Astrocyte (in vitro differentiated cells and primary cell): ENCODE measurements around the gene RAB4A. TPM values are rescaled to one million over a fixed set of nuclear protein-coding genes. Genes with fewer than 3 reads are reported as not detected.

Experiments used
- DNase-seq: peaks from one replicate; pipeline ENCODE4 v3.0.0-alpha.2; 2010; ENCODE audit warnings: low read depth
- FAIRE-seq: peaks from 2 replicates; lab custom pipeline; 2011; peaks lifted over from hg19 to GRCh38; lab: Jason Lieb, UNC
- H2AFZ ChIP-seq: 2 replicates; pipeline ENCODE4 v1.6.0; 2012; ENCODE audit warnings: low read depth, low read length, inconsistent platforms
- H3K27ac ChIP-seq: 2 replicates; pipeline ENCODE4 v1.5.1; 2011; ENCODE audit warnings: low read depth, low read length, inconsistent platforms
- H3K27me3 ChIP-seq: 2 replicates; pipeline ENCODE4 v1.6.0; 2011; ENCODE audit warnings: low read length, inconsistent platforms; ENCODE audit not compliant: insufficient read depth
- H3K36me3 ChIP-seq: 2 replicates; pipeline ENCODE4 v1.5.1; 2011; ENCODE audit warnings: low read length, inconsistent platforms; ENCODE audit not compliant: insufficient read depth
- H3K4me1 ChIP-seq: 2 replicates; pipeline ENCODE4 v1.5.1; 2011; ENCODE audit warnings: low read length, inconsistent platforms; ENCODE audit not compliant: insufficient read depth
- H3K4me2 ChIP-seq: 2 replicates; pipeline ENCODE4 v1.6.0; 2012; ENCODE audit warnings: low read length, inconsistent platforms
- H3K4me3 ChIP-seq: 2 replicates; pipeline ENCODE4 v1.5.1; 2011; ENCODE audit warnings: low read depth, mild to moderate bottlenecking, low read length, inconsistent platforms; ENCODE audit not compliant: insufficient read depth
- H3K79me2 ChIP-seq: 2 replicates; pipeline ENCODE4 v1.6.0; 2012; ENCODE audit warnings: mild to moderate bottlenecking, low read length, inconsistent platforms; ENCODE audit not compliant: insufficient read depth
- H3K9ac ChIP-seq: 2 replicates; pipeline ENCODE4 v1.6.0; 2012; ENCODE audit warnings: mild to moderate bottlenecking, low read length, inconsistent platforms
- H3K9me3 ChIP-seq: 2 replicates; pipeline ENCODE4 v1.5.1; 2012; ENCODE audit warnings: low read depth, mild to moderate bottlenecking, low read length, inconsistent platforms; ENCODE audit not compliant: insufficient read depth
- H4K20me1 ChIP-seq: 2 replicates; pipeline ENCODE4 v1.6.0; 2012; ENCODE audit warnings: low read length, inconsistent platforms; ENCODE audit not compliant: insufficient read depth
- H3K27ac Mint-ChIP-seq: one replicate; pipeline ENCODE4 v1.8.0; 2021; ENCODE audit warnings: mild to moderate bottlenecking, mixed read lengths; ENCODE audit not compliant: unreplicated experiment
- H3K27me3 Mint-ChIP-seq: one replicate; pipeline ENCODE4 v1.8.0; 2021; ENCODE audit warnings: low read depth, mixed read lengths; ENCODE audit not compliant: unreplicated experiment
- H3K36me3 Mint-ChIP-seq: one replicate; pipeline ENCODE4 v1.8.0; 2021; ENCODE audit warnings: low read depth, mixed read lengths; ENCODE audit not compliant: unreplicated experiment
- H3K4me1 Mint-ChIP-seq: one replicate; pipeline ENCODE4 v1.8.0; 2021; ENCODE audit warnings: low read depth, mixed read lengths; ENCODE audit not compliant: unreplicated experiment
- H3K4me3 Mint-ChIP-seq: one replicate; pipeline ENCODE4 v1.8.0; 2021; ENCODE audit warnings: mild to moderate bottlenecking, moderate library complexity, mixed read lengths; ENCODE audit not compliant: unreplicated experiment
- H3K9me3 Mint-ChIP-seq: one replicate; pipeline ENCODE4 v1.8.0; 2021; ENCODE audit warnings: mild to moderate bottlenecking, mixed read lengths; ENCODE audit not compliant: unreplicated experiment
- EZH2 ChIP-seq: IDR thresholded peaks from 2 replicates; pipeline ENCODE4 v1.6.1; 2012; ENCODE audit warnings: mild to moderate bottlenecking, low read length, inconsistent platforms; ENCODE audit not compliant: insufficient read depth
- total RNA-seq: library from RNA; stranded (reverse); gene quantifications from 2 replicates; pipeline ENCODE4 v1.2.1, GENCODE V29; 2021
- TF ChIP-seq, protein P1 (sequence below): IDR thresholded peaks from 2 replicates; pipeline ENCODE4 v1.5.1; 2011; ENCODE audit warnings: low read depth, mild to moderate bottlenecking, inconsistent platforms, low read length, moderate library complexity; ENCODE audit not compliant: insufficient read depth

Gene RAB4A
- total RNA-seq, 1 donor from 2014 or later, result 58.6 TPM

DNA sequence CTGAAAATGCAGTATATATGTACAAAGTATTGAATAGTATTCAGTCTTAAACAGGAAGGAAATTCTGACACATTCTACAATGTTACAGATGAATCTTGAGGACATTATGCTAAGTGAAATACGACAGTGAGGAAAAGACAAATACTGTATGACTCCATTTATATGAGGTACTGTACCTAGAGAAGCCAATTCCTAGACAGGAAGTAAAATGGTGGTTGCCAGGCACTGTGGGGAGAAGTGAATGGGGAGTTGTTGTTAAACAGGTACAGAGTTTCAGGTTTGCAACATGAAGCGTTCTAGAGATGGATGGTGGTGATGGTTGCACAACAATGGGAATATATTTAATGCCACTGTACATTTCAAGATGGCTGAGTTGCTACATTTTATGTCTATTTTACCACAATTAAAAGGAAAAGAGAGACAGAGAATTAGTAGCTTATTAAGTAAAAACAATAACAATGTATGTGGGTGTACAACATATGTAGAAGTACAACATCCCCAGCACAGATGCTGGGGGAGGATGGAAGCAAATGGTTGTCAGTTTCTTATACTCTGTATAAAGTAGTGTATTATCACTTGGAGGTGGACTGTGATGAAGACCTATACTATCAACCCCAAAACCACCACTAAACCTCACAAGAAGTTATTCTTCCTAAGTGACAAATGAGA lies 3.9 kb upstream of the RAB4A start:
- no peaks in the 10 kb centered on the region for H3K27me3 Mint-ChIP-seq
- no peak overlapping the region for H3K4me3 Mint-ChIP-seq
- H3K36me3 Mint-ChIP-seq, result peaks cover 4% of the 10 kb centered on the region
- DNase-seq (no peak), FAIRE-seq (no peak)
- H3K4me1 ChIP-seq, result no peaks in the 10 kb centered on the region
- no peaks in the 10 kb centered on the region for H3K36me3 ChIP-seq
- no peak overlapping the region for H3K4me2 ChIP-seq
- no peaks in the 10 kb centered on the region for H3K27me3 ChIP-seq
- no peaks in the 10 kb centered on the region for H3K4me1 Mint-ChIP-seq
- no peak overlapping the region for H2AFZ ChIP-seq
- no peak overlapping the region for H3K27ac ChIP-seq
- no peak overlapping the region for H3K9ac ChIP-seq
- H3K79me2 ChIP-seq, result peaks cover 6% of the 10 kb centered on the region
- no peak overlapping the region for H3K4me3 ChIP-seq
- peaks cover 6% of the 10 kb centered on the region for H3K9me3 Mint-ChIP-seq
- H3K27ac Mint-ChIP-seq, result no peak overlapping the region
- no peak for TF ChIP-seq EZH2
- TF ChIP-seq, protein P1, sequence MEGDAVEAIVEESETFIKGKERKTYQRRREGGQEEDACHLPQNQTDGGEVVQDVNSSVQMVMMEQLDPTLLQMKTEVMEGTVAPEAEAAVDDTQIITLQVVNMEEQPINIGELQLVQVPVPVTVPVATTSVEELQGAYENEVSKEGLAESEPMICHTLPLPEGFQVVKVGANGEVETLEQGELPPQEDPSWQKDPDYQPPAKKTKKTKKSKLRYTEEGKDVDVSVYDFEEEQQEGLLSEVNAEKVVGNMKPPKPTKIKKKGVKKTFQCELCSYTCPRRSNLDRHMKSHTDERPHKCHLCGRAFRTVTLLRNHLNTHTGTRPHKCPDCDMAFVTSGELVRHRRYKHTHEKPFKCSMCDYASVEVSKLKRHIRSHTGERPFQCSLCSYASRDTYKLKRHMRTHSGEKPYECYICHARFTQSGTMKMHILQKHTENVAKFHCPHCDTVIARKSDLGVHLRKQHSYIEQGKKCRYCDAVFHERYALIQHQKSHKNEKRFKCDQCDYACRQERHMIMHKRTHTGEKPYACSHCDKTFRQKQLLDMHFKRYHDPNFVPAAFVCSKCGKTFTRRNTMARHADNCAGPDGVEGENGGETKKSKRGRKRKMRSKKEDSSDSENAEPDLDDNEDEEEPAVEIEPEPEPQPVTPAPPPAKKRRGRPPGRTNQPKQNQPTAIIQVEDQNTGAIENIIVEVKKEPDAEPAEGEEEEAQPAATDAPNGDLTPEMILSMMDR, result no peak
- no peaks in the 10 kb centered on the region for H3K9me3 ChIP-seq
- H4K20me1 ChIP-seq, result peaks cover 4% of the 10 kb centered on the region

DNA sequence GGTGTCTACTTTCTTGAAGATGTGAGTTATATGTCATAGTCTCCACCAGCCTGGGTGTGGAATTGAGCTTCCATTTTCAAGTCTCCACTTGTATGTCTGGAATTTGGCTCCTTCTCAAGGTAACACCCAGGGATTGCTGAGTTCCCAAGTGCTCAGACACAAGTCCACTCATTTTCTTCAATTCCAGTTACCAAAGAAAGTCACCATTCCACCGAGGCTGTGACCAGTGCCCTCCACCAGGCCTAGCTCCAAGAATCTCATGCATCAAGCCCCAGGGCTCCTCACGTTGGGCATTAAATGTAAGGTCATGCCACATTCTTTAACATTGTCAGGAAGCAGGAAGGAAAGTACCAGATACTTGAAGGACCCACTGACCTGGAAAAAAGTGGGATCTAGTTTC lies 2.4 kb upstream of the RAB4A start:
- Histone ChIP-seq H3K27me3 (no peaks in the 10 kb centered on the region), H4K20me1 (peaks cover 20% of the 10 kb centered on the region), H3K36me3 (no peaks in the 10 kb centered on the region), H3K4me3 (no peak overlapping the region), H3K27ac (no peak overlapping the region), H3K4me2 (no peak overlapping the region), H2AFZ (no peak overlapping the region), H3K9me3 (no peaks in the 10 kb centered on the region), H3K9ac (no peak overlapping the region), H3K79me2 (peaks cover 22% of the 10 kb centered on the region), H3K4me1 (peaks cover 9% of the 10 kb centered on the region)
- DNase-seq, result peak; percentile 49
- FAIRE-seq, result no peak
- Mint-ChIP-seq H3K9me3 (peaks cover 6% of the 10 kb centered on the region), H3K27me3 (no peaks in the 10 kb centered on the region), H3K27ac (no peak overlapping the region), H3K36me3 (peaks cover 5% of the 10 kb centered on the region), H3K4me1 (peaks cover 10% of the 10 kb centered on the region), H3K4me3 (no peak overlapping the region)
- no peak for TF ChIP-seq EZH2
- TF ChIP-seq, protein P1, result no peak
